A673 (cell line): ENCODE measurements around the gene MKKS. TPM values are rescaled to one million over a fixed set of nuclear protein-coding genes. Genes with fewer than 3 reads are reported as not detected.
A peak's percentile ranks its signal among the peaks of the same experiment; 100 is the strongest.

Experiments used
- BruUV-seq: library from RNA; stranded (reverse); fragments of 400-500 nt; replicated peaks from 2 replicates; lab custom pipeline; 2021; lab: Mats Ljungman, UMichigan
- CTCF ChIA-PET: fragments of 300-600 bp; sonication (Branson Sonifier 250); formaldehyde crosslinking; loops from one replicate; lab custom pipeline; 2022; ENCODE audit warnings: antibody characterized with exemption; lab: Charles Lee
- POLR2A ChIA-PET: fragments of 300-600 bp; sonication (Branson Sonifier 250); formaldehyde crosslinking; loops from one replicate; lab custom pipeline; 2022; ENCODE audit warnings: antibody characterized with exemption; ENCODE audit not compliant: low non-redundant PET; lab: Charles Lee
- DNase-seq: peaks from one replicate; pipeline ENCODE4 v3.0.0-alpha.2; 2015; ENCODE audit warnings: low spot score
- H3K27ac ChIP-seq: fragments of 200-600 bp; sonication (generic); 2 replicates; pipeline ENCODE4 v1.5.1; 2016; ENCODE audit warnings: mixed run types, low read depth, mild to moderate bottlenecking, mixed read lengths, antibody characterized with exemption, low read length; ENCODE audit not compliant: poor library complexity, severe bottlenecking
- H3K27me3 ChIP-seq: fragments of 200-600 bp; sonication (generic); replicated peaks from 2 replicates; pipeline ENCODE4 v1.6.1; 2017; ENCODE audit warnings: mixed run types, low read depth, mild to moderate bottlenecking, mixed read lengths, antibody characterized with exemption, low read length; ENCODE audit not compliant: insufficient read depth, poor library complexity
- H3K36me3 ChIP-seq: fragments of 200-600 bp; sonication (generic); 2 replicates; pipeline ENCODE4 v1.6.1; 2016; ENCODE audit warnings: mixed run types, mild to moderate bottlenecking, mixed read lengths, antibody characterized with exemption, low read length; ENCODE audit not compliant: insufficient read depth, poor library complexity, severe bottlenecking
- H3K4me1 ChIP-seq: fragments of 200-600 bp; sonication (generic); 2 replicates; pipeline ENCODE4 v1.6.1; 2017; ENCODE audit warnings: mixed run types, mild to moderate bottlenecking, mixed read lengths, antibody characterized with exemption, low read length; ENCODE audit not compliant: insufficient read depth, poor library complexity, severe bottlenecking
- H3K4me3 ChIP-seq: fragments of 200-600 bp; sonication (generic); 2 replicates; pipeline ENCODE4 v1.5.1; 2016; ENCODE audit warnings: low read depth, mixed run types, mild to moderate bottlenecking, mixed read lengths, low read length; ENCODE audit not compliant: poor library complexity, severe bottlenecking
- H3K9me3 ChIP-seq: fragments of 200-600 bp; sonication (generic); 2 replicates; pipeline ENCODE4 v1.6.1; 2016; ENCODE audit warnings: mixed run types, low read depth, mild to moderate bottlenecking, mixed read lengths, antibody characterized with exemption, low read length; ENCODE audit not compliant: poor library complexity, severe bottlenecking
- CTCF ChIP-seq: fragments of 300-800, 200-600 bp; sonication (generic); conservative IDR thresholded peaks from 2 replicates; pipeline ENCODE4 v1.5.1; 2017; ENCODE audit warnings: low read depth, mild to moderate bottlenecking, antibody characterized with exemption, low read length, moderate library complexity, mixed read lengths
- EZH2 ChIP-seq: fragments of 200-600 bp; sonication (generic); IDR thresholded peaks from 2 replicates; pipeline ENCODE4 v1.6.1; 2017; ENCODE audit warnings: borderline replicate concordance, low read depth, mild to moderate bottlenecking, mixed read lengths, antibody characterized with exemption, low read length; ENCODE audit not compliant: poor library complexity, severe bottlenecking
- intact Hi-C: fragments of 100-400 bp; cut with micrococcal nuclease; formaldehyde crosslinking; loops from one replicate; pipeline ENCODE4 v1.10.0; 2022; ENCODE audit not compliant: unreplicated experiment
- total RNA-seq: library from RNA; stranded (reverse); gene quantifications from 2 replicates; pipeline ENCODE4 v1.2.3, GENCODE V29; 2021

The MKKS gene
- total RNA-seq, 1 experiment from 2014 or later = 31.9 TPM

- DNase-seq = peak; percentile 84
- BruUV-seq = no TSS peak
- POLR2A ChIA-PET = no interaction called here
These were observed 13.0 kb upstream of the MKKS start for GRCh38 chr20:10447028-10447427.

DNA sequence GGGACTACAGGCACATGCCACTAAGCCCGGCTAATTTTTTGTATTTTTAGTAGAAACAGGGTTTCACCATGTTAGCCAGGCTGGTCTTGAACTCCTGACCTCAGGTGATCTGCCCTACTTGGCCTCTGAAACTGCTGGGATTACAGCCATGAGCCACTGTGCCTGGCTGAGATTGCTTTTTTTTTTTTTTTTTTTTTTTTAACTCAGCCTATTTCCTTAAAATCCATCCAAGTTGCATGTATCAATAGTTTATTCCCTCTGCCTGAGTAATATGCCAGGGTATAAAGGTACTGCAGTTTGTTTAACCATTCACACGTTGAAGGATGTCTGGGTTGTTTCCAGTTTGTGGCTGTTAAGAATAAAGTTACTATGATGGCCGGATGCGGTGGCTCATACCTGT, 11.7 kb upstream of the MKKS start:
- no peaks in the 10 kb centered on the region for H3K36me3 ChIP-seq
- TF ChIP-seq EZH2 (no peak), CTCF (no peak)
- H3K27me3 ChIP-seq = no peaks in the 10 kb centered on the region
- intact Hi-C loops = no loop called here
- H3K9me3 ChIP-seq = no peaks in the 10 kb centered on the region
- no TSS peak for BruUV-seq
- ChIA-PET POLR2A (no interaction called here), CTCF (no interaction called here)
- no peak overlapping the region for H3K27ac ChIP-seq
- H3K4me3 ChIP-seq = no peak overlapping the region
- no peak for DNase-seq
- peaks cover 29% of the 10 kb centered on the region for H3K4me1 ChIP-seq

More at GRCh38 chr20:10447028-10447427, 13.0 kb upstream of the MKKS start:
- H3K4me1 ChIP-seq = peaks cover 29% of the 10 kb centered on the region
- H3K9me3 ChIP-seq = no peaks in the 10 kb centered on the region
- no peaks in the 10 kb centered on the region for H3K36me3 ChIP-seq
- no peaks in the 10 kb centered on the region for H3K27me3 ChIP-seq
- CTCF ChIA-PET = no interaction called here
- peak overlapping the region; percentile 41 for H3K27ac ChIP-seq
- TF ChIP-seq EZH2 (no peak), CTCF (no peak)
- H3K4me3 ChIP-seq = peak overlapping the region; percentile 19
- intact Hi-C loops = no loop called here

DNA sequence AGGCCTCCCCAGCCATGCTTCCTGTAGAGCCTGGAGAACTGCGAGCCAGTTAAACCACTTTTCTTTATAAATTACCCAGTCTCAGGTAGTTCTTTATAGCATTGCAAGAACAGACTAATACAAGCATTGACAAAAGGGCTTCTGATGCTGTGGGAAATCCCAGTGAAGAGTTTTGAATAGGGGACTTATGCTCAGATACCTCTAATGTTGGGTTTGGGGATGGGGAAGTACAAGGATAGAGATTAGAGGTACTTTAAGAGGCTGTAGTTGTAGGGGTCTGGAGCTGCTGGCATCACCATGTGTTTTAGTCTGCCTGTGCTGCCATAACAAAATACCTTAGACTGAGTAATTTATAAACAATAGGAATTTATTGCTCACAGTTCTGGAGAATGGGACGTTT, 9.9 kb upstream of the MKKS start:
- CTCF ChIA-PET = no interaction called here
- no TSS peak for BruUV-seq

More for the DNA sequence above, 9.9 kb upstream of the MKKS start:
- DNase-seq = no peak
- H3K4me1 ChIP-seq = peaks cover 25% of the 10 kb centered on the region
- POLR2A ChIA-PET = no interaction called here
- no peaks in the 10 kb centered on the region for H3K36me3 ChIP-seq
- intact Hi-C loops = no loop called here
- H3K27ac ChIP-seq = no peak overlapping the region
- no peaks in the 10 kb centered on the region for H3K27me3 ChIP-seq
- no peak for TF ChIP-seq EZH2
- no peak for TF ChIP-seq CTCF
- no peak overlapping the region for H3K4me3 ChIP-seq
- H3K9me3 ChIP-seq = no peaks in the 10 kb centered on the region
